ENCODE results near the gene WDFY2.

WDFY2 gene

DNA sequence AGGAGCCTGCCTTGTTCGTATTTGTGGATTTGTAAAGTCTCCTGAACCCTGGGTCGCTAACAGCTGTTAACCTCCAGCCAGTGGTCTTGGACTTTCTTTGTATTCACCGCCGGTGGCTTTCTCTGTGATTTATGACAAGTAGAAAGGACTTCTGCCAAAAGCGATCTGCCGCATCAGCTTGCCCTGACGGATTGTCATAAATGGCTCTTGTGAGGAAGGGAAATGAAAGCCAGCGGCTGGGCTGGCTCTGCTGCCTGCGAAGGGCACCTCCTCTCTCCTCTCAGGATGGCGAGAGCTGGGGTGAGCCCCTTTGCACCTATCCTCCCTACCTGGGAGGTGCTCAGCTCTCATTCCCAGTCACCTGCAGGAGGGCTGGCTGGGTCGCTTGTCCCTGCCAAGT lies 194.1 kb downstream of the WDFY2 start:
- no peak for DNase-seq

DNA sequence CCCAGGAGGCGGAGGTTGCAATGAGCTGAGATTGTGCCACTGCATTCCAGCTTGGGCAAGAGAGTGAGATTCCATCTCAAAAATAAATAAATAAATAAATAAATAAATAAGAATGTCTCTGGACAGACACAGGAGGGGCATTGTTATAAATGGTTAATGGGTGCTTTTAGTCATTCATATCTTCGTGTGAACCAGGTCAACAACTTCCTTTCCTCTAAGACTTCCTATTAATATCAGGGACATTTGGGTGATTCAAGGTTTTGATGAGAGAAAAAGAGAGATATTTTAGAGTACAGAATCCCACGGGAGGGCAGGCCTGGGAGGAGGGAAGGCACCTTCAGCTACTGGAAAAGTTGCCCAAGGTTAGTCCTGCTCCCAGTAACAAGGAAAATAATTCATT lies 195.8 kb downstream of the WDFY2 start:
- DNase-seq = no peak

DNA sequence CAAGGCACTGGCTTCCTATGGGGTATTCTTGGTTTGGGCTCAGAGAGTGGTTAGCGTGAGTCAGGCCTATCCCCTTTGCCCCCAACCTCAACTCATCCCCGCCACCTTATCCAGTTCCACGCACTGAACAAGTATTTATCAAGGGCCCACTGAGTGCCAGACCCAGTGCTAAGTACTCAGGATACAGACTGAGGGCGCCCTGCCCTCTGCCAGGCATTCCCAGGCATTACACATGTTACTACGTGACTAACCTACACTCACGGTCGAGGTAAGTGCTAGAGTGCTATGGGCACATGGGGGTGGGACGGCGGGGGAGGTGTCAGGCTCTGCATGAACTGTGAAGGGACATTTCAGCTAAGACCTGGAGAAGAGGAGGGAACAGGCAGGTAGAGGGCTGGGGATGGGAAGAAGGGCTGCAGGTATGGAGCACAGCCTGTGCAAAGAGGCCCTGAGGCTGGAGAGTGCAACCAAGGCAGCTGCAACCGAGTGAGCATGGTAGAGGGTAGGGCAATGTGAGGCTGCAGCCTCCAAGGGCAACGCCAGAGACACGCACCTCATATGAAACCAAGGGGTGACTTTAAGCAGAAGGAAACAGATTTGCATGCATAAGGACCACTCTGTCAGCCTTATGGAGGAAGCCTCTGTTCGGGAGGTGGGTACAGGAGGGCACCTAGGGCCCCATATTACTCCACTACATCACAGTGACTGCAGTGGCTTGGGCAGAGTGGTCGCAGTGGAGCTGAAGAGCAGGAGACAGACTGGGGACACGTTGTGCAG lies 197.2 kb downstream of the WDFY2 start:
- DNase-seq = no peak

DNA sequence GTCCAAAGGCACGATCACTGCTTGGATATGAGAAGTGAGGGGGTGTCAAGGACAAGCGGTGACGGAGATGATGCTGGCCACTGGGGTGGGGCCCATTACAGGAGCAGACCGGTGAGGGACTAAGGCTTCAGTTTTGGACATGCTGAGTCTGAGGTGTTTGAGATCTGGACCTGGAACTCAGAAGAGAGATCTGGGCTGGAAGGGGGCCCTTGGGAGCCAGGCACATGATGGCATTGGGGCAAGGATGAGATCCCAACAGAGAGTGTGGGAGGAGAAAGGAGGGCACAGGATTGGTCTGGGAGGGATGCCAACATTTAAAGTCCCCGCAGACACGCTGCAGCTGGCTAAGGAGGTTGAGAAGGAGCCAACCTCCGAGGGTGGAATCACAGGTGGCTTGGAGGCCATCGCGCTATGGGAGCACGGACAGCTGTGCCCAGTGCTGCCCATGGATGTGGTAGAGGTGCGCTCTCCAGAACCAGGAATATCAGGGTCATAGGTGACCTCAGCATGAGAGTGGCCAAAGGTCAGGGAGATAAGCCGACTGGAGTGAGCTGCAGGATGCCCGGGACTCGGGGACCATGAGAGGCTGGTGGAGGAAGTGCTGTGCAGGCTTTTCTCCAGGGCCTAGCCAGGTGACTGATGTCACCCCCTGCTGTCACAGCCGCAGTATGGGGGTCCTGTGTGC lies 197.9 kb downstream of the WDFY2 start:
- no peak for DNase-seq

DNA sequence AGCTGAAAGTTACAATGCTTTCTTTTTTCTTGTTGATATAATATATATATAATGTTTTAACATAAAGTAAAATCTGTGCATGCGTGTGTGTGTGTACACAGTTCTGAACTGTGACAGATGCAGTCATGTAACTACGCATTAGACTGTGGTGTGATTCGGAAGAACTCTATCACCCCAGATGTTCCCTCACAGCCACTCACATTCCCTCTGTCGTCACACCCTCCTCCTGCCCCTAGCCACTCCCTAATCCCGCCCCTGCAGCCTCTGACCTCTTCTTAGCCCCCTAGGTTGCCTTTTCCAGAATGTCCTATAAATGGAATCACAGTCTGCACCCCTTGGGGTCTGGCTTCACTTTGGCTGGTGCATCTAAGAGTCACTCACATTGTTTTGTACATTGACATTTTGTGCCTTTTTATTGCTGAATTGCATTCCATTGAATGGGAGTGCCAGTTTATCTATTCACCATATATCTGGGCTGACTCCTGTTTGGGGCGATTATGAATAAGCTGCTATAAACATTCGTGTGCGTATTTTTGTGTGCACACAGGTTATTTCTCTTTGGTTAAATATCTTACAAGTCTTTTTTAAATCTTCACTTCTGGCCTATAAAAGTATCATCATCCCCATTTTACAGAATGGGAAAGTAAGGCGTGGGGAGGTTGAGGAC lies 199.3 kb downstream of the WDFY2 start:
- DNase-seq = no peak

DNA sequence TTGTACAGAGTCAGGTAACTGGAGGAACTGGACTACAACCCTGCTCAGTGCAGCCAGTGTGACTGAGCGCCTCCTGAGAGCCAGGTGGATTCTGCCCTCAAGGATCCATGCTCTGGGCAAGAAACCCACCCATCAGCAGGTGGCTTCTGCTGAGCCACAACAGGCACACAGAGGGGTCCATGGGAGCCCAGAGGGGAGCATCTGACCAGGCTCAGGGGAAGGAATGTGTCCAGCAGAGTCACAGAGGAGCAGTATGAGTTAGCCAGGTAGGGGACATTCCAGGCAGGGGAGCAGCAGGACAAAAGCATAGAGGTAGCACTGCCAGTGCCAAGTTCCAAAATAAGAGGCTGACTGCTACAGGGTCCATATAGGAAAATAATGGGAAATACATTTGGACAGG lies 199.8 kb downstream of the WDFY2 start:
- no peak for DNase-seq

DNA sequence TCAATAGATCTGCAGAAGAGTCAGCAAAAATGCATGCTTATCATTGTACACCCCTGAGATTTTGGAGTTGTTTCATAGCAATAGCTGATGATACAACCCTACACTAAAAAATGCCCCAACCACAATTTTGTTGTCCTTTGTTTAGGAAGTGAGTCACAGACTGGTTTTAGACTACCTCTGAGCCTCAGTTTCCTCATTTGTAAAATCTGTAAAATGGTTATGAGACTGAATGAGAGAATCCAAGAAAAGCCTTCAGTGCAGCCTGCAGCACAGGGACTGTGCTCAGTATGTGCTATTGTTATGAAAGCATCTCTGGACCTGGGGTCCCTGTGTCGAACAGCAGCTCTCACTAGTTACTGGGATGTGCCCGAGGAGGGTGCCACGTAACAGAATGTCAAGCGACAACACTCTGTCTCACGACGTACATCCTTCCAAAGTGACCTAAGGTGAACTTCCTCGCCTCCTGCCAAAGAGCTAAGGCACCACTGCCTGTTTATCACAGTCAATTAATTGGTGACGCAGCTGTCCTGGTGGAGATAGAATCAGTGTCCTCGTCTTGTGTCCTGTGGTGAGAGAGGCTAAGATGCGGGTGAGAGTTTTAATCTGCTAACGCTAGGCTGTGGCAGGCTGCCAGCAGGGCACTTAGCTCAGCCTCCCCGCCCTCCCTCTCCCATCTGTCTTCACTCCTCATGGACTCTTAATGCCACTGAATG lies 201.6 kb downstream of the WDFY2 start:
- DNase-seq = no peak

DNA sequence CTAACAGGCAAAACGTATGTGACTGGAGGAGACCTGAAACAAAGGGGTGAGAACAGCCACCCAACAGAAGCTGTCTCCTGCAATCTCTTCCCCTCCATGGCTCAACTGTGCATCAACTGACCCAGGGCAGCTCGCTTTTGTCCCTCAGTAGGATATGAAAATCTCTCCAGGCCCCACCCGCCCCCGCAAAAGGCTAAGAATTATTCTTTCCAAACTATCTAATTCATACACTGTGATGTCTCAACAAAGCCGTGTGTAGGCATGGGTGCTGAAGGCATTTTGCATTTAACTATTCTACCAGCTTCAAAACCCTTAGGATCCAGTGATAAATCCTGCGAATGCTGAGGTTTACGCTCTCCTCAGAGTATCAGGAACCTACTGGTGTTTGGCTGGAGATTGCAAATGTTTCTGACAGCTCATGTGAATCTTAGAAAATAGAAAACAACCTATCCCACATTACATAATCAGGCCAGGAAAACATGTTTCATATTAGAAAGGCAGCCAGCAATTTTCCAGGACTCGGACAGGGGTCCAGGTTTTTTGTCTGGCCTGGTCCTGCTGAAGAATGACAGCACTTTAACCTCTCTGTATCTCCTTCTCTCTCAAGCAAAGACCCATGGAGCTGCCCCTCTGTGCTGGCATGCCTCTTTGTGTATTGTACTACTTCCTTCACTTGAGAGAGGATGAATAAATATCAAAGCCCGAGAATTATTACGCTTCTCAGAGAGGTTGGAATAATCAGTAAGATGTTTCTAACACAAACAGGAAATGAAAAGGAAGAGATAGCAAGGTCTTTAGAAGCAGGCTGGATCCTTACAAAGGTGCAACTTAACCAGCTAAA lies 202.4 kb downstream of the WDFY2 start:
- DNase-seq = no peak

DNA sequence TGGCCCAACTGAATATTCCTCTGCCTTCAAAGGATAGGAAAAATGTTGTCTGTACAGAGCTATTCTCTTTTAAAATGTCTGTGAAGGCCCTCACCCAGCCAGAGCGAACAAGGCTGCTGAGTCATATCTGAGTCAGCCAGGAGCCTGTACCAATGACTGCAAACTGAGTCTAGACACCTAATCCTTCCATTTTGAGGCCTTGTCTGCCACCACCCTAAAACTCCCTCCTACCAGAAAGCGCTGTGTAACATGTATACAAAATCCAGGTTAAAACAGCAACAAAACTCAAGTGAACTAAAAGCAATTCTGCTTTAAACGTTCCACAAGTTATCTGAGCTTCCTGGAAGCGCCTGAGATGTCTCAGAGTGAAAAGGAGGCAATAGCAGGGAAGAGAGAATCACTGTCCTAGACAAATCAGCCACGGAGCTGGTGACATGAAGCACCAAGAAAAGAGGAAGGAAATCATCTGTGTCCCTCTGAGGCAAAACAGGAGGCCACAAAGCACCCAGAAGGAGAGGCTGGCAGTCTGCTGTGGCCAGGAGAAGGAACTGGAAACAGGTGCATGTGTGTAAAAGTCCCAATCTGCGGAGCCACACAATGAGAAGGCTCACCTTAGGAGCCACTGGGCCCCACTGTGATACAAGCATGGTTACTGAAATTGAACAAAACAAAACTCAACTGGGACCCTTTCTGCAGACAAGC lies 209.5 kb downstream of the WDFY2 start:
- no peak for DNase-seq

DNA sequence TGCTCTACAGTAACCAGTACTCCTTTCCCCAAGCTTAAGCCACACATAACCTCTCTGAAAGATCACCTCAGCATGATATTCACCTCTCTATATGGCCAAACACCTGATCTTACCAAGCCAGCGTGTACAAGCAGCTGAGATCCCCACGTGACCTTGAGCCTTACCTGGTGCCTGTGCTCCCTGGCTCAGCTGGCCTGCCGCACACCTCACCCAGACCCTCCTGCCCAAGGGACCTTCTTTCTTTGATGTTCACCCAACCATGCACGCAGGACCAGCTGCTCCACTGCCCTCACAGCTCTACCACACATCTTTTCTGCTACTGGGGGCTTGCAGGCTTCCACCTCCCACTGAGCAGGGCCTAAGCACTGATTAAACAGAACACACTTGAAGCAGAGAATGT lies 210.7 kb downstream of the WDFY2 start:
- DNase-seq = no peak

DNA sequence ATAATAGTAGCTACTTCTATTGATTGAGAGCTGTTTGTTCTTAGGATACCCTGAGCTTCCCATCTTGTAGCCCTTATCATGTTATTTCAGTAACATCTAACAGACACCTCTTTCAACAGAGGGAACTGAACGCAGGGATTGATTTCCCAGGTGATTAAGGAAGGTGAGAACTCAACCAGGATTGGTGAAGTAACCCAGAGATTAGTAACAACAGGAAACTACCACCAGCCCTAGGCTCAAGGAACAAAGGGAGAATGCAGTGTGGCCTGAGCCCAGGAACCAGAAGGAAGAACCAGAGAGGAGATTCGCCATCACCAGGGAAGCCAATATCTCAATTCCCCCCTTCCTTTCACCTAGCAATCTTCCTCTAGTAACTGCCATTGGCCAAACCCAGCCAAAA lies 211.2 kb downstream of the WDFY2 start:
- DNase-seq = no peak

DNA sequence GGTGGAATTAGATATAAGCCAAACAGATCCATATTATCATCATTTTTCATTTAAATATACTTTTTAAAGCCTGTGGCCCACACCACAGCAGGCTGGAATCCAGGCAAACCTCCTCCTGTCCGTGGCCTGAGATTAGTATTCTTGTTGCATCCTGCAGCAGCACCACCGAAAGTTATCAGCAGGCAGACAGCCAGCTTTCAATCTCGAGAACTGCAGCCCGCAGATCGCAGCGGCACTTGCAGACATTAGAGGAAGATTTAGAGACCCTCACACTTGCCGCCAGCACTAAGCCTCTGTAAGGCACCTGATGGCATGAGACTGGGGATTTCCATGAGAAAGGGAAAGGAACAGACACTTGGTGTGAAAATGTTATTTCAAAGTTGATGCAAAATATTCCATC lies 212.3 kb downstream of the WDFY2 start:
- no peak for DNase-seq

DNA sequence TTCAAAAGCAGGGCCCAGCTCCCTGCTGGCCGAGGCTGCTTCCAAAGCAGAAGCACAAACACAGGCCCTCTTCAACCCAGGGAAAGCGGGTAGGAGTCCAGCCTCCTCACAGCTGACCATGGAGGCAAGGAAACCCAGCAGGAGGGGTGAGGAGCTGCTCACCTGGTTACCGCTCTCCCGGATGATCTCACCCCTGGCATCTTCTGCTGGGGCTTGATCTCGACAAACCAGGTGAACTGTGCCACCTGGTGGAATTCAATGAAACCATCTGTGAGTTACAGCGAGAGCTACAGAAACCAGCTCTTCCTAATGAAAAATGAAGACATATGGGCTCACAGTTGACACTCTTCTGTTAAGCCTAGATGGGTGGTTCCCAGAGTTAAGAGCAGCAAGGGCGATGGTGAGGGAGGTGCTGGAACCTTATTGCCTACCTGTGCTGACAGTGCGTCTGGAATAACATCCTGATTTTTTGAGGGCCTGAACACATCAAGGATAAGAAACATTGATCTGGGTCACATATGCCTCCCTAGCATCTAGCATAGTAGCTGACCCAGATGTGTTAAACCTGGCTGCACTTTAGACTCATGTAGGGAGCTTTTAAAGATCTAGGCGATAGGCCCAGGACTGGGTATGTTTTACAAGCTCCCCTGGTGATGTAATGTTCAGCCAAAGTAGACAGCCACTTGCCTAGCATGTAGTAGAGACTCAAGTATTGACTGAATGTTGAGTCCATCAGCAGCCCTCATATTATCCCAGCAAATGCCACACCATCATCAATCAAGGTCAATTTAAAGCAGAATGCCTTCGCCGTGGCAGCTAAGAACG lies 213.6 kb downstream of the WDFY2 start:
- DNase-seq = no peak

DNA sequence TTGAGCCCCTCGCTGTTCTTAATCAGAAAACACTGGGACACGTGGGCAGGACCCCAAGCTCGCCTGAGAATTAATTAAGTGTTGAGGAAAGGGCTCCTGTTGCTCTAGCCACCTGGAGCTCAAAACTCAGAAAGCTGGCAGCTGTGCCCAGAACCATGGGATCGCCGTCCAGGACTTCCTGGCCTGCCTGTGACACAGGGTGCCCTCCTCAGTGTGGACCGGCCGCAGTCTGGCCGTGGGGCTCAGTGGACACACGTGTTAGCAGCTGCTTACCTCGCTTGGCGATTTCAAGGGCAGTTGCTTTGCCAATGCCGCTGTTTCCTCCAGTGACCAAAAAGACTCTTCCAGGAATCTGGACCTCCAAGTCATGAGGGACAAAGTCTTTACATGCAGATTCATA lies 215.0 kb downstream of the WDFY2 start:
- DNase-seq = no peak

DNA sequence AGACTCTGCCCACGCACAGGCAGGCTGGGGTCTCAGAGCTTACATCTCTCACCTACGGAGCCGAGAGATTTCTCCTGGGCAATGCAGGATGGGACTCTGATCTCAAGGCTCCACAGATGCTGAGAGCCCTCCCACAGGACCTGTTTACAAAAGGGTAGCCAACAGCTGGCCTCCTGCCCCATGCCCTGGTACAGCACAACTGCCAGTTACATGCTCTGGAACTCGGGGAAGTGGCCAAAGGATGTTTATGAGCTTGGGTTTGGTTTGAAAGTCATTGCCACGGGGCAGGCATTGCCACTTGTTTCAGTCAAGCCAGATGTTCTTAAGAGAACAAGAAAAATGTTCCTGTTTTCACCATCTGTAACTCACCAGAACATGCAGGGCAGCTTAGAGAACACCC lies 216.2 kb downstream of the WDFY2 start:
- no peak for DNase-seq

DNA sequence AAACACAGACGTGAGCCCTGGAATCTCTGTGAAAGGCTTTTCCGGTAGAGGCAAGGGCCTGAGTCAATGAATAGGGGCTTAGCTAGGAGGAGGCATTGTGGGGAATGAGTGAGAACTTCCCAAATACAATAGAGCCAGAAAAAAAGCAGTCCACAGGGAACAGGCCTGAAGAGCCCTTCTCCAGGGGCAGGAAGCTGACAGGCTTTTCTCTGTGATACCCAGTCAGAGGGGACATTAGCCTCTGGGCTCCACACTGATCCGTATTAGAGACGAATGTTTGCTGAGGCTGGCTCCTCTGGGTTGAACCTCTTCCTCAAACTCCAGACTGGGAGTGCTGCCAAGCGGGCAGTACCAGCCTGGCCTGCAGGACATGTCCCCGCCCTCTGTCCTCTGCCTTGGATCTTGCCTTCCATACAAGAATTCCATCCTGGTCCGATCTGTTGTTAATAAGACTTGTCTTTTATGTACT lies 217.4 kb downstream of the WDFY2 start:
- DNase-seq = no peak

DNA sequence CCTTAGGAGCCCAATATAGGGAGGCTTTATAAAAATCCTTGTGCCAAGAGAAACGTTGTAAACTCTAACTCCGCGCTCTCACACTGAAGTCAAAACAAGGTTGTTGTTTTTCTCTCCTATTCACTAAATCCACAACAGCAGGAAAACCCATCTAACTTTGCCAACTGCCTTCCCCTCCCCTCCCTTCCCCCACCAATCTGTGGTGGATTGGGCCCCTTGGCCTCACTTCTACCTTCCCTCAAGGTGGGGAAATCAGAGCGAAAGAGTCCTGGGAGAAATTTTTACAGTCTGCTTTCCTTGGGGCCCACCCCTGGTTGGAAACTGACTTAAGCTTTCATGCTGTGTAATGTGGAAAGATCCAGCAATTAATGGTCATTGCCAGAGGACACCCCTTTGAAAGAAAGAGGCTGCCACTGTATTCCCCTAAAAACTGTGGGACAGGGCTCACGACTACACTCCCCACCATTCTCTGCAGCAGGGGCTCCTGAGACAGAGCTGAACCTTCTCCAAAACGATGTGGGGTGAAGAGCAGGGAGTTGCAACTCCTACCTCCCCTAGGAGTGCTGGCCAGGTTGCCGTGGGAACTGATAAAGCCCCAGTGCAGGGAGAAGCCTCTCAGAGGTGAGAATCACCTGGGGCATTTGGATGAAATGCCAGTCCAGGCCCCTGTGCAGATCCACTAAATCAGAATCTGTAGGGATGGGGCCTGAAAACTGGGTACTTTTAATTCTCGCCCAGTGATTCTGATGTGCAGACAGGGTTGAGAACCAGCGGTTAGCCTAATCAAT lies 218.6 kb downstream of the WDFY2 start:
- no peak for DNase-seq

DNA sequence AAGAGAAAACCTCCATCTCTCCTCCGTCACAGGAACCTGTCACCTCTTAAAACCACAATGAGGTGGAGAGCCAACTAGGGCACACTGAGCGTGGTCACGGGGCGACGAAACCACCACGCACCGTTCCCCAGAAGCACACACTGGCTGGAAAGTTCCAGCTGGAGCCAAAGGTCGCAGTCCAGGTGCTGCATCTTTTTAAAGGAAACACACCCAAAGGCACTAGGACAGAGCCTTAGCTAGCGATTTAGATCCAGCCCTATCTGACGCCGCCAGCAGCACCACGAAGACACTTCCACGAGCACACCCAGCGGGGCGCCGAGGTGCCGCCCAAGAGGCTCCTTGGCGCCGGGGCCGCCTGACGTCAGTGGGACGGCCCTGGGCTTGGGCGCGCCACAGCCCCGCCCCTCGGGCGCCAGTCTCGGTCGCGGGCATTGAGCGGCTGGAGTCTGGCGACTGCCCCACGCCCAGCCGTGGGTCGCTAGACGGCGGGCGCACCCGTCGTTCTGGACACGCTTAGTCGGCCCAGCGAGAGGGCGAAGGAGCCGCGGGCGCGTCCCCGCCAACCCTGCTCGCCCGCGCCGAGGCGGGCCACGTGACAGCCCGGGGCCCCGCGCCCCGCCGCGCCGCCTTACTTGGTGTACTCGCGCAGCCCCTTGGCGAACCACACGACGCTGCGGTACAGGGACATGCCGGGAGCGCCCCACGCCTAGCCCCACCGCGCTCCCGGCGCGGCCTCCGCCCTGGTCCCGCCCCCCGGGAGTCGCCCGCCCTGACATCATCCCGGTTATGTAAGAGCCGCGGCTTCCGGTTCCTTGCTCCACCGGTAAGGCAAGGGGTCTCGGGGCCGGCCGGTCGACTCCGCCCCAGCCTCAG lies 219.4 kb downstream of the WDFY2 start, which contains the start of gene DHRS12:
TSS of gene DHRS12 (minus strand) at position 742 of the 873 bp plus-strand sequence. CDS start 4,504 bp downstream, outside the sequence.
- peak; percentile 88 for DNase-seq

All from activated CD8-positive, alpha-beta memory T cell treated with anti-CD3 and anti-CD28 coated beads, Interleukin-2, amount 50 U/mL, for 48 hours (primary cell).